Right lobe of liver (tissue), 6 donors: ENCODE data around the gene AMZ1. TPM values are rescaled to one million over a fixed set of nuclear protein-coding genes. Genes with fewer than 3 reads are reported as not detected.
"Not testable (repeated sequence)": the region's sequence is repeated elsewhere in the genome, so short reads cannot be mapped to it uniquely, and the experiment has no call there.

Experiments used
- ATAC-seq, 4 donors: fragments of 200-7000 bp; cut with Tn5 transposase; one replicate each; pipeline ENCODE4 v1.9.1; 2020; ENCODE audit warnings: mild to moderate bottlenecking in 4 of 4, moderate library complexity in 4 of 4
- DNase-seq, 3 donors: peaks; one replicate each; pipeline ENCODE4 v3.0.0-alpha.2; 2020
- H3K27ac ChIP-seq, 3 donors: fragments of 200-600 bp; one replicate each; pipeline ENCODE4 v1.8.0; 2022
- H3K27me3 ChIP-seq, 2 donors: fragments of 200-600 bp; one replicate each; pipeline ENCODE4 v1.8.0; 2022
- H3K36me3 ChIP-seq, 4 donors: fragments of 200-600 bp; sonication (generic) in 1 of 4; one replicate each; pipeline versions ENCODE4 v1.5.1 to v1.8.0; 2017 to 2022; ENCODE audit warnings: control low read depth in 1 of 4
- H3K4me1 ChIP-seq, 4 donors: fragments of 200-600 bp; sonication (generic) in 1 of 4; one replicate each; pipeline versions ENCODE4 v1.5.1 to v1.8.0; 2017 to 2022; ENCODE audit warnings: control low read depth in 1 of 4
- H3K4me3 ChIP-seq, 3 donors: fragments of 200-600 bp; one replicate each; pipeline ENCODE4 v1.8.0; 2022
- H3K9me3 ChIP-seq, 4 donors: fragments of 200-600 bp; sonication (generic) in 1 of 4; one replicate each; pipeline versions ENCODE4 v1.5.1 to v1.8.0; 2017 to 2022; ENCODE audit warnings: control low read depth in 1 of 4
- POLR2A ChIP-seq: fragments of 450-650 bp; IDR thresholded peaks from one replicate; pipeline ENCODE4 v1.6.1; 2017; ENCODE audit warnings: antibody characterized with exemption, mild to moderate bottlenecking
- WGBS: methylation state at CpG from one replicate; pipeline ENCODE4 v1.1.6; 2018; ENCODE audit warnings: low coverage, low lambda C conversion rate; ENCODE audit not compliant: insufficient coverage; ENCODE audit errors: missing lambda C conversion rate; 5-methylcytosine and 5-hydroxymethylcytosine counted together
- intact Hi-C, 2 donors: fragments of 100-400 bp; cut with DNase I; formaldehyde crosslinking; loops; one replicate each; pipeline versions ENCODE4 v1.11.2 to v1.14.1; 2022
- total RNA-seq, 6 experiments: library from RNA; depleted of rRNA in 2 of 6; stranded (reverse); fragments of >200 nt in 2 of 6; fragmentation: NEBNext Ultra II Directional in 3 of 6; extraction: Animal tissue kit (Norgen Biotek cat#: 25700) in 3 of 6; gene quantifications; one replicate each; pipeline versions ENCODE4 v1.1.0 to v1.2.4, GENCODE V29; 2016 to 2023
- TF ChIP-seq, protein P1 (sequence below), 4 donors: fragments of 200-600 bp in 3 of 4; fragments of 450-650 bp in 1 of 4; IDR thresholded peaks; one replicate each; pipeline versions ENCODE4 v1.5.1 to v1.8.0; 2016 to 2022; ENCODE audit warnings: antibody characterized with exemption in 4 of 4, mild to moderate bottlenecking in 2 of 4
- donor health status: DM: no; HTN: yes; CAD: no.
- donor health status: DM: no; HTN: no; CAD: no.
- donor health status: DM: no; HTN: no; CAD: no.
- donor health status: DM: no; HTN: yes; CAD: no.
- donor health status: DM: no; HTN: yes; CAD: no.

The AMZ1 gene
- total RNA-seq, 6 experiments from 2014 or later, result 0.42 to 5.8 (median 1.4) TPM; not detected in 1

DNA sequence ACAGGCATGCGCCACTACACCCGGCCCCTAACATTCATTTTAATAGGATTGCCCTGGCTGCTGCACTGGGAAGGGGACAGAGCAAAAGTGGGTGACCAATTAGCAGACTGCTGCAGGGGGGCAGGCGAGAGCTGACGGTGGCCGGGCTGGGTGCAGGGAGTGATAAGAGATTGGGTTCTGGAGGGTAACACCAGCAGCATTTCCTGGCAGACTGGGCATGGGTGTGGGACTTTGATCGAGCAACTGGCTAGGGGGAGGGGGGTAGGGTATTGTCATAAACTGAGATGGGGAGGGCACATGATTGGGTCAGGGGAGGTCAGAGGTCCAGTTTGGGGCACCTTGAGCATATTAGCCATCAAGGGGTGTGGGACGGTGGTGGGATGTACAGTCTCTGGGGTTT is 20.2 kb upstream of the AMZ1 start:
- H3K4me1 ChIP-seq, result peaks cover 0 to 44% (median 19%) of the 10 kb centered on the region in 4 donors
- TF ChIP-seq, protein P1, sequence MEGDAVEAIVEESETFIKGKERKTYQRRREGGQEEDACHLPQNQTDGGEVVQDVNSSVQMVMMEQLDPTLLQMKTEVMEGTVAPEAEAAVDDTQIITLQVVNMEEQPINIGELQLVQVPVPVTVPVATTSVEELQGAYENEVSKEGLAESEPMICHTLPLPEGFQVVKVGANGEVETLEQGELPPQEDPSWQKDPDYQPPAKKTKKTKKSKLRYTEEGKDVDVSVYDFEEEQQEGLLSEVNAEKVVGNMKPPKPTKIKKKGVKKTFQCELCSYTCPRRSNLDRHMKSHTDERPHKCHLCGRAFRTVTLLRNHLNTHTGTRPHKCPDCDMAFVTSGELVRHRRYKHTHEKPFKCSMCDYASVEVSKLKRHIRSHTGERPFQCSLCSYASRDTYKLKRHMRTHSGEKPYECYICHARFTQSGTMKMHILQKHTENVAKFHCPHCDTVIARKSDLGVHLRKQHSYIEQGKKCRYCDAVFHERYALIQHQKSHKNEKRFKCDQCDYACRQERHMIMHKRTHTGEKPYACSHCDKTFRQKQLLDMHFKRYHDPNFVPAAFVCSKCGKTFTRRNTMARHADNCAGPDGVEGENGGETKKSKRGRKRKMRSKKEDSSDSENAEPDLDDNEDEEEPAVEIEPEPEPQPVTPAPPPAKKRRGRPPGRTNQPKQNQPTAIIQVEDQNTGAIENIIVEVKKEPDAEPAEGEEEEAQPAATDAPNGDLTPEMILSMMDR (IDR thresholded peaks at IDR 0.05), result no peak
- no peak for TF ChIP-seq POLR2A
- DNase-seq, result peak in 2 of 3 donors; percentile 61 to 76
- ATAC-seq, result peak in 2 of 4 donors; percentile 1 to 15
- H3K9me3 ChIP-seq, result no peaks in the 10 kb centered on the region
- no peaks in the 10 kb centered on the region for H3K27me3 ChIP-seq
- H3K36me3 ChIP-seq, result no peaks in the 10 kb centered on the region
- whole genome bisulfite sequencing, result 42% methylated on average over 7 of the region's 7 CpGs
- intact Hi-C loops, result no loop called here
- H3K27ac ChIP-seq, result no peak overlapping the region
- no peak overlapping the region for H3K4me3 ChIP-seq

DNA sequence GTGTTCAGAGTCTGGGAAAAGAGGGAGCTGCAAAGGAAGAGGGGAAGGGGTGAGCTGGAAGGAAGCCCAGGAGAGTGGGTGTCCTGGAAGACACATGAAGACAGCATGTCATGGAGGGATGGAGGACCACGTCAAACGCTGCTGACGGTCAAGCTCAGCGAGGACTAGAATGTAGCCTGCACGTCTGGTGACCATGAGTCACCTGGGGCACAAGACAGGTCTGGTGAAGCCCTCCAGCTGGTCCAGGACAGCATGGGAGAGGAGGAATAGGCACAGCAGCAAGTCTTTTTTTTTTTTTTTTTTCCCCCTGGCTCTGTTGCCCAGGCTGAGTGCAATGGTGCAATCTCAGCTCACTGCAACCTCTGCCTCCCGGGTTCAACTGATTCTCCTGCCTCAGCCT is 19.6 kb upstream of the AMZ1 start:
- DNase-seq (no peak), ATAC-seq (no peak)
- peaks cover 0 to 39% (median 16%) of the 10 kb centered on the region in 4 donors for H3K4me1 ChIP-seq
- TF ChIP-seq, protein P1 (IDR thresholded peaks at IDR 0.05), result no peak
- TF ChIP-seq POLR2A, result no peak
- no peak overlapping the region for H3K27ac ChIP-seq
- 57% methylated on average over 1 of the region's 6 CpGs for whole genome bisulfite sequencing
- H3K4me3 ChIP-seq, result no peak overlapping the region
- H3K27me3 ChIP-seq, result no peaks in the 10 kb centered on the region
- H3K9me3 ChIP-seq, result no peaks in the 10 kb centered on the region
- no peaks in the 10 kb centered on the region for H3K36me3 ChIP-seq
- intact Hi-C loops, result no loop called here

DNA sequence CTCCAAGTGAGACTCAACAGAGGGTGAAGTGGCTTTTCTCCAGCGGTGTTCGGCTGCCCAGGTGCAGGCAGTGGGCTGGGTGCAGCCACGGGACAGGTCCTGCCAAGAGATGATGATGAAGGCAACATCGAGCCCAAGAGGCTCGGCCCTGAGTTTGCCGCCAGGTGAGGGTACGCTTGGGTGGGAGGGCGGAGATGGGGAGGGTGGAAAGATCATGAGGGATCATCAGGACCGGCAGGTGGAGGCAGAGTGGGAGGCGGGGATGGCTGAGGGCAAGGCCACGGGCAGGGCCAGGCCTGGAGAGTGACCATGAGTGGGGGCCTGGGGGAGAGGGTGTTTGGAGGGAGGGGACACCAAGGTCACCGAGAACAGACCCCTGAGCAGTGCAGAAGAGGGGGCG is 17.8 kb upstream of the AMZ1 start:
- TF ChIP-seq, protein P1 (IDR thresholded peaks at IDR 0.05), result no peak
- no peak for TF ChIP-seq POLR2A
- H3K4me3 ChIP-seq, result no peak overlapping the region
- no peaks in the 10 kb centered on the region for H3K9me3 ChIP-seq
- intact Hi-C loops, result no loop called here
- no peaks in the 10 kb centered on the region for H3K36me3 ChIP-seq
- H3K27ac ChIP-seq, result no peak overlapping the region
- no peak for DNase-seq
- WGBS, result 83% methylated on average over 9 of the region's 13 CpGs
- no peak for ATAC-seq
- H3K27me3 ChIP-seq, result no peaks in the 10 kb centered on the region
- peaks cover 0 to 27% (median 11%) of the 10 kb centered on the region in 4 donors for H3K4me1 ChIP-seq

DNA sequence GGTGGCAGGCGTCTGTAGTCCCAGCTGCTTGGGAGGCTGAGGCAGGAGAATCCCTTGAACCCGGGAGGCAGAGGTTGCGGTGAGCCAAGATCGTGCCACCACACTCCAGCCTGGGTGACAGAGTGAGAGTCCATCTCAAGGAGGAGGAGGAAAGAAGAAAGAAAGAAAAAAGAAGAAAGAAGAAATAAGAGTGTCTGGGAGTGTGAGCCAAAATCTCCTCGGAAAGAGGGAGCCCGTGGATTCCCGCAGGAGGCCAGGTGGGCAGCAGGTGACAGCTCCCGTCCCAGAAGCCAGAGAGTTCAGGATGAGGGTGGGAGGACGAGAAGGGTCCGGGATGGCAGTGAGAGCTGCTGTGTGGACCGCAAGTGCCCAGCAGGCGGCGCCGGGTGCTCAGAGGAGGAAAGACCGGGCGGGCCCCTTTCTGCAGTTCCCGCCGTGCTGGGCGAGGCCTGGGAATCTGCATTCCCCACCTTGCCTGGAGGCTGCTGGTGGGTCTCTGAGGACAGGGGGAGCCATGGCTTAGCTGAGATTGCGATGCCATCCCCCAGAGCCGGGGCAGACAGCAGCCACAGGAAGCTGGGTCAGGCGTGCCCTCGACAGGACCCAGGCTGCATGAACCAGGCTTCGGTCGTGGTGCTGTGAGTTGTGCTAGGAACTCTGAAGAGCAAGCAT is 17.1 kb upstream of the AMZ1 start:
- peak in 2 of 3 donors; percentile 66 to 70 for DNase-seq
- peak; percentile 61 to 74 (median 68) for ATAC-seq
- Histone ChIP-seq H3K36me3 (no peaks in the 10 kb centered on the region), H3K9me3 (no peaks in the 10 kb centered on the region), H3K27me3 (no peaks in the 10 kb centered on the region), H3K4me1 (peaks cover 0 to 21% (median 8%) of the 10 kb centered on the region in 4 donors), H3K4me3 (no peak overlapping the region), H3K27ac (no peak overlapping the region)
- WGBS, result 17% methylated on average over 10 of the region's 25 CpGs
- intact Hi-C loops, result no loop called here
- TF ChIP-seq, protein P1 (IDR thresholded peaks at IDR 0.05), result peak; percentile 75 to 87 (median 82)
- no peak for TF ChIP-seq POLR2A

DNA sequence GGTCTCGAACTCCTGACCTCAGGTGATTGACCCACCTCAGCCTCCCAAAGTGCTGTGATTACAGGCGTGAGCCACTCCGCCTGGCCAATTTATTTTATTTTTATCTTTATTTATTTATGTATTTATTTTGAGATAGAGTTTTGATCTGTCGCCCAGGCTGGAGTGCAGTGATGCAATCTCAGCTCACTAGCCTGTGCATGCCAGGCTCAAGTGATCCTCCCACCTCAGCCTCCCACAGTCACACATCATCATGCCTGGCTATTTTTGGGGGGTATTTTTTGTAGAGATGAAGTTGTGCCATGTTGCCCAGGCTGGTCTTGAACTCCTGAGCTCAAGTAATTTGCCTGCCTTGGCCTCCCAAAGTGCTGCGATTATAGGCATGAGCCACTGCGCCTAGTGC is 14.8 kb upstream of the AMZ1 start:
- 20% methylated on average over 4 of the region's 6 CpGs for WGBS
- H3K36me3 ChIP-seq, intact Hi-C loops, H3K9me3 ChIP-seq, H3K27me3 ChIP-seq, DNase-seq, H3K4me1 ChIP-seq, H3K27ac ChIP-seq, H3K4me3 ChIP-seq: not testable (repeated sequence)
- ATAC-seq, result peak in 3 of 4 donors; percentile 20 to 49 (median 33)
